AG09319 (cell line): ENCODE measurements around the gene MELTF.

ENCODE experiments used
- DNase-seq: peaks from one replicate; pipeline ENCODE4 v3.0.0-alpha.2; 2010; ENCODE audit warnings: low read depth; ENCODE audit errors: extremely low read depth
- TF ChIP-seq, protein P1 (sequence below): IDR thresholded peaks from 2 replicates; pipeline ENCODE4 v1.5.1; 2011; ENCODE audit warnings: low read depth, mild to moderate bottlenecking, inconsistent platforms, low read length, moderate library complexity

MELTF gene

GRCh38 chr3:197024881-197025735, 4.5 kb downstream of the MELTF start:
- DNase-seq = no peak
- TF ChIP-seq, protein P1, sequence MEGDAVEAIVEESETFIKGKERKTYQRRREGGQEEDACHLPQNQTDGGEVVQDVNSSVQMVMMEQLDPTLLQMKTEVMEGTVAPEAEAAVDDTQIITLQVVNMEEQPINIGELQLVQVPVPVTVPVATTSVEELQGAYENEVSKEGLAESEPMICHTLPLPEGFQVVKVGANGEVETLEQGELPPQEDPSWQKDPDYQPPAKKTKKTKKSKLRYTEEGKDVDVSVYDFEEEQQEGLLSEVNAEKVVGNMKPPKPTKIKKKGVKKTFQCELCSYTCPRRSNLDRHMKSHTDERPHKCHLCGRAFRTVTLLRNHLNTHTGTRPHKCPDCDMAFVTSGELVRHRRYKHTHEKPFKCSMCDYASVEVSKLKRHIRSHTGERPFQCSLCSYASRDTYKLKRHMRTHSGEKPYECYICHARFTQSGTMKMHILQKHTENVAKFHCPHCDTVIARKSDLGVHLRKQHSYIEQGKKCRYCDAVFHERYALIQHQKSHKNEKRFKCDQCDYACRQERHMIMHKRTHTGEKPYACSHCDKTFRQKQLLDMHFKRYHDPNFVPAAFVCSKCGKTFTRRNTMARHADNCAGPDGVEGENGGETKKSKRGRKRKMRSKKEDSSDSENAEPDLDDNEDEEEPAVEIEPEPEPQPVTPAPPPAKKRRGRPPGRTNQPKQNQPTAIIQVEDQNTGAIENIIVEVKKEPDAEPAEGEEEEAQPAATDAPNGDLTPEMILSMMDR = no peak

- TF ChIP-seq, protein P1 = no peak
- no peak for DNase-seq
These were observed 5.5 kb downstream of the MELTF start for GRCh38 chr3:197023998-197024651.

- no peak for DNase-seq
- TF ChIP-seq, protein P1 = no peak
These were observed 6.2 kb downstream of the MELTF start for GRCh38 chr3:197023241-197023997.

- no peak for DNase-seq
These were observed 7.0 kb downstream of the MELTF start for GRCh38 chr3:197022405-197023231.

DNA sequence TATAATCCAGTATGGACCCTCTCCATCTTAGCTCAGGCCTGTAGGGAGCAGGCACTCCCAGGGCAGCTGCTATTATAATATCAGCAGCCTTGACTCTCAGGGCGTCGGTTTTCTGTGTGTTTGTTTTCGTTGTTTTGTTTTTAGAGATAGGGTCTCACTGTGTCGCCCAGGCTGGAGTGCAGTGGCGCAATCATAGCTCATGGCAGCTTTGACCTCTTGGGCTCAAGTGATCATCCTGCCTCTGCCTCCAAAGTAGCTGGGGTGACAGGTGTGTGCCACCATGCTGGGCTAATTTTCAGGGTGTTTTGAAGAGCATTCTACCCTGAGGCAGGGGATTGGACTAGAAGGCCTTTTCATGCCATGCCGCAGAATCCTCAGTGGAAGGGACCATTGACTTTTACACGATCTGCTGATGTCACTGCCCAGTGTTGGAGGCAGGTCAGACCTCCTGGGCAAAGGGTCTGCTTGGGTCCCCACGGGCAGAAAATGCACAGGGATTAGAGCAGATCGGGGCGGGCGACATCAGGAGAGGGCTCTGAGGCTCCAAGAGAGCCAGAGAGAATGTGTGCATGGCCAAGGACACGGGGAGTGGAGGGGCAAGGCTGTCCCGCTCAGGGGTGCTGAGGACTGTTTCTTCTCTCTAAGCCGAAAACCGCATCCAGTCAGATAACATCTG, 7.8 kb downstream of the MELTF start:
- TF ChIP-seq, protein P1 = no peak
- DNase-seq = no peak

More at GRCh38 chr3:197022405-197023231, 7.0 kb downstream of the MELTF start:
- TF ChIP-seq, protein P1 = no peak

- no peak for DNase-seq
- TF ChIP-seq, protein P1 = no peak
These were observed 8.4 kb downstream of the MELTF start for GRCh38 chr3:197021231-197021630.
